Type B pancreatic cell (in vitro differentiated cells): ENCODE data around the gene CCNG2. TPM values are rescaled to one million over a fixed set of nuclear protein-coding genes. Genes with fewer than 3 reads are reported as not detected.

Experiments used
- DNase-seq: peaks from one replicate; pipeline ENCODE4 v3.0.0; 2021; ENCODE audit warnings: mixed read lengths; ENCODE audit not compliant: unreplicated experiment; ENCODE audit errors: extremely low spot score
- H3K27ac Mint-ChIP-seq: 2 replicates; pipeline ENCODE4 v1.8.0; 2021; ENCODE audit warnings: mild to moderate bottlenecking, mixed read lengths
- H3K27me3 Mint-ChIP-seq: 2 replicates; pipeline ENCODE4 v1.8.0; 2021; ENCODE audit warnings: mixed read lengths
- H3K36me3 Mint-ChIP-seq: 2 replicates; pipeline ENCODE4 v1.8.0; 2021; ENCODE audit warnings: mixed read lengths
- H3K4me1 Mint-ChIP-seq: one replicate; pipeline ENCODE4 v1.8.0; 2021; ENCODE audit warnings: mixed read lengths; ENCODE audit not compliant: unreplicated experiment
- H3K4me3 Mint-ChIP-seq: 2 replicates; pipeline ENCODE4 v1.8.0; 2021; ENCODE audit warnings: mild to moderate bottlenecking, mixed read lengths
- H3K9me3 Mint-ChIP-seq: 2 replicates; pipeline ENCODE4 v1.8.0; 2021; ENCODE audit warnings: mixed read lengths
- total RNA-seq: library from RNA; stranded (reverse); gene quantifications from 2 replicates; pipeline ENCODE4 v1.2.1, GENCODE V29; 2021; ENCODE audit warnings: low replicate concordance
- TF ChIP-seq, protein P1 (sequence below): fragments of 200-600 bp; sonication (generic); conservative IDR thresholded peaks from 2 replicates; pipeline ENCODE4 v1.5.0; 2021; ENCODE audit warnings: antibody characterized with exemption, mild to moderate bottlenecking

Gene CCNG2
- total RNA-seq, 1 donor from 2014 or later: 67.9 TPM

DNA sequence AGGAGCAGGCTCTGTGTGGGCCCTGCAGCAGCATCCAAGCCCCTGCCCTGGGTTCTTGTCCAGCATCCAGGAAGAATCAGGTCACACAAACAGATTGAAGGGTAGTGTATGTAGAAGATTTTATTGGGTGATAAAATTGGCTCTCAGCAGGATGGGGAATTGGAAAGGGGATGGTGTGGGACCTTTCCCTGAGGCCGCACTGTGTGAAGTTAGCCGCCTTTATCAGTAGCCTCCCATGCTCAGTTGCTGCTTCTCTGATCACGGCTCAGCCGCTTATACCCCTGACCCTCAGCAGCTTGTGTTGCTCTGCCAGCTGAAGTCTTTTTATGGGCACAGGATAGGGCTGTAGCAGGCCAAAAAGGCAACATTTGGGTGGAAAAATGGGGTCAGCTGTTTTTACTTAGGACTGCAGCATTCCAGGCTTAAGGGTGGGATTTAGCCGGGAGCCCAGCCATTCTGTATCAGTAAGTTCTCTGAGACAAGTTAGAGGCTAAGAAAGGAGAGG is 35.2 kb upstream of the CCNG2 start:
- peak overlapping the region; percentile 67 for H3K4me3 Mint-ChIP-seq
- H3K27ac Mint-ChIP-seq: peak overlapping the region; percentile 73

DNA sequence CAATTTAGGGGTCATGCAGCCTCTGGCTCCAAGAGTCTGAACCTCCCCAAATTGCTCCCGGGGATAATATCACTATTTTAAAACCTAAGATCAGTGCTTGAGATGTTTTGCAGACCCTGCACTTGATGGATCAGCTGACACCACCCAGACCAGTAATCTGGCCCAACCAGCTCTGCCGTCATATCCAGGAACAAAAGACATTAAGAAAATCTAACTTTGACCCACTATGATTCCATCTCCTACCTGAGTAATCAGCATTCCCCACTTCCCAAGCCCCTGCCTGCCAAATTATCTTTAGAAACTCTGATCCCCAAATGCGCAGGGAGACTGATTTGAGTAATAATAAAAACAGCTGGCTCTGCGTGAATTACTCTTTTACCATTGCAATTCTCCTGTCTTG is 34.4 kb upstream of the CCNG2 start:
- TF ChIP-seq, protein P1, sequence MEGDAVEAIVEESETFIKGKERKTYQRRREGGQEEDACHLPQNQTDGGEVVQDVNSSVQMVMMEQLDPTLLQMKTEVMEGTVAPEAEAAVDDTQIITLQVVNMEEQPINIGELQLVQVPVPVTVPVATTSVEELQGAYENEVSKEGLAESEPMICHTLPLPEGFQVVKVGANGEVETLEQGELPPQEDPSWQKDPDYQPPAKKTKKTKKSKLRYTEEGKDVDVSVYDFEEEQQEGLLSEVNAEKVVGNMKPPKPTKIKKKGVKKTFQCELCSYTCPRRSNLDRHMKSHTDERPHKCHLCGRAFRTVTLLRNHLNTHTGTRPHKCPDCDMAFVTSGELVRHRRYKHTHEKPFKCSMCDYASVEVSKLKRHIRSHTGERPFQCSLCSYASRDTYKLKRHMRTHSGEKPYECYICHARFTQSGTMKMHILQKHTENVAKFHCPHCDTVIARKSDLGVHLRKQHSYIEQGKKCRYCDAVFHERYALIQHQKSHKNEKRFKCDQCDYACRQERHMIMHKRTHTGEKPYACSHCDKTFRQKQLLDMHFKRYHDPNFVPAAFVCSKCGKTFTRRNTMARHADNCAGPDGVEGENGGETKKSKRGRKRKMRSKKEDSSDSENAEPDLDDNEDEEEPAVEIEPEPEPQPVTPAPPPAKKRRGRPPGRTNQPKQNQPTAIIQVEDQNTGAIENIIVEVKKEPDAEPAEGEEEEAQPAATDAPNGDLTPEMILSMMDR: no peak
- H3K4me1 Mint-ChIP-seq: peaks cover 28% of the 10 kb centered on the region
- H3K36me3 Mint-ChIP-seq: no peaks in the 10 kb centered on the region
- peak overlapping the region; percentile 73 for H3K27ac Mint-ChIP-seq
- H3K4me3 Mint-ChIP-seq: peak overlapping the region; percentile 67
- no peaks in the 10 kb centered on the region for H3K27me3 Mint-ChIP-seq
- peaks cover 2% of the 10 kb centered on the region for H3K9me3 Mint-ChIP-seq
- DNase-seq: no peak

More for the DNA sequence above, 35.2 kb upstream of the CCNG2 start:
- peaks cover 8% of the 10 kb centered on the region for H3K9me3 Mint-ChIP-seq
- H3K4me1 Mint-ChIP-seq: peaks cover 28% of the 10 kb centered on the region
- TF ChIP-seq, protein P1: no peak
- no peaks in the 10 kb centered on the region for H3K27me3 Mint-ChIP-seq
- no peaks in the 10 kb centered on the region for H3K36me3 Mint-ChIP-seq
- no peak for DNase-seq

DNA sequence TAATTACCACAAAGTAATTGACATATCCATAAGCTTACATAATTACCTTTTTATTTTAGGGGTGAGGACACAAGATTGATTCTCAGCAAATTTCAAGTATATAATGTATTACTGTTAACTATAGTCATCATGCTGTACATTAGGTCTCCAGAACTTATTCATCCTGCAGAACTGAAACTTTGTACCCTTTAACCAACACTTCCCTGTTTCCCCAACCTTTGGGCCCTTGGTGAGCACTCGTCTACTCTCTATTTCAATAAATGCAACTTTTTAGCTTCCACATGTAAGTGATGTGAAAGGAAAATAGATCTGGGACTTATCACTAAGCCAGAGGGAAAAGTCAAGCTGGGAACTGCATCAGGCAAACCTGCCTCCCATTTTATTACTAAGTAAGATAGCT is 33.6 kb upstream of the CCNG2 start:
- TF ChIP-seq, protein P1: no peak
- no peak for DNase-seq
- Mint-ChIP-seq H3K4me1 (peaks cover 31% of the 10 kb centered on the region), H3K27me3 (no peaks in the 10 kb centered on the region), H3K27ac (peak overlapping the region; percentile 39), H3K9me3 (no peaks in the 10 kb centered on the region), H3K36me3 (no peaks in the 10 kb centered on the region), H3K4me3 (no peak overlapping the region)

DNA sequence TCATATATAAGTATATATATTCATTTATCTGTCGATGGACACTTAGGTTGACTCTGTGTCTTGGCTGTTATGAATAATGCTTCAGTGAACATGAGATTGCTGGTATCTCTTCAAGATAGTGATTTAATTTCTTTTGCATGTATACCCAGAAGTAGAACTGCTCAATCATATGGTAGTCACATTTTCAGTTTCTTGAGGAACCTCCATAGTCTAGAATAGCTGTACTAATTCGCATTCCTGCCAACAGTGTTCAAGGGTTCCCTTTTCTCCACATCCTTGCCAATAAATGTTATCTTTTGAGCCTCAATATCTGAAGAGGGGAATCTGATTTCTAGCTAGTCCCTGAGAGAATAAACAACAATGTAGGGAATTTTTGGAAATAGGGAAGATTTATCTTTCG is 32.4 kb upstream of the CCNG2 start:
- Mint-ChIP-seq H3K27me3 (no peaks in the 10 kb centered on the region), H3K4me1 (peaks cover 31% of the 10 kb centered on the region), H3K36me3 (no peaks in the 10 kb centered on the region), H3K9me3 (no peaks in the 10 kb centered on the region), H3K27ac (no peak overlapping the region), H3K4me3 (no peak overlapping the region)
- no peak for DNase-seq
- TF ChIP-seq, protein P1: no peak

DNA sequence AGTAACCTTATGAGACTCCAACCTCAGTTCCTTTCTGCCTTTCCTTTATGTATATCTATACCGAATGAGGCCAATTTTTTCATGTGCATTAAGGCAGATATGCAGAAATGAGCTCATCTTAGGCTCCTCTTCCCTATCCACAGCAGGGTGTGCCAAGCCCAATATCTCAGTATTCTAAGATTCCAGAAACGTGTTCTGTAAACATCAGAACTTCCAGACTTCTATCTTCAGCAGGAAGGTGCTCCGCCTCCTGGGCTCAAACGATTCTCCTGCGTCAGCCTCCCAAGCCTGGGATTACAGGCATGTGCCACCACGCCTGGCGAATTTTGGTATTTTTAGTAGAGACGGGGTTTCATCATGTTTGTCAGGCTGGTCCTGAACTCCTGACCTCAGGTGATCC is 31.0 kb upstream of the CCNG2 start:
- Mint-ChIP-seq H3K9me3 (no peaks in the 10 kb centered on the region), H3K27ac (no peak overlapping the region), H3K4me3 (no peak overlapping the region), H3K27me3 (no peaks in the 10 kb centered on the region), H3K36me3 (no peaks in the 10 kb centered on the region), H3K4me1 (peaks cover 31% of the 10 kb centered on the region)
- no peak for DNase-seq
- TF ChIP-seq, protein P1: no peak

DNA sequence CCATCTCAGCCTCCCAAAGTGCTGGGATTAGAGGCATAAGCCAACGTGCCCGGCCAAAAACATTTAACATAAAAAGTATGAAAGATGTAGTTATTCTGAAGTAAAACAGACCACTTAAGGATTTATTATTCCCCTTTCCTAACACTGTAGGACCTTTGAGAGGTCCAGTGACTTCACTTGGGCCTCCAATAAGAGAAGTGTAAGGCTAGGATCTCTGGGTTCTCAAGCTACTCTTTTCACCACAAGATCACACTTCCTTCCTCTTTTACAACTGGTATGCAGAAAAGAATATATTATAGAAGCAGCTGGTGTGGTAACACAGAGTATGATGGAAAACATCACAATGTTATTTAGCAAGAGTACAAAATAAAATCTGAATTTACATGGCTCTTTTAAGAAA is 30.2 kb upstream of the CCNG2 start:
- DNase-seq: no peak
- no peaks in the 10 kb centered on the region for H3K36me3 Mint-ChIP-seq
- H3K4me3 Mint-ChIP-seq: no peak overlapping the region
- H3K9me3 Mint-ChIP-seq: no peaks in the 10 kb centered on the region
- H3K27ac Mint-ChIP-seq: no peak overlapping the region
- TF ChIP-seq, protein P1: no peak
- peaks cover 27% of the 10 kb centered on the region for H3K4me1 Mint-ChIP-seq
- no peaks in the 10 kb centered on the region for H3K27me3 Mint-ChIP-seq
